Tibial nerve (tissue), 4 donors: ENCODE measurements around the gene FAAP20. TPM values are rescaled to one million over a fixed set of nuclear protein-coding genes. Genes with fewer than 3 reads are reported as not detected.

ENCODE experiments used
- DNase-seq, 2 donors: peaks; one replicate each; pipeline ENCODE4 v3.0.0-alpha.2; 2019; ENCODE audit warnings: low spot score in 2 of 2
- H3K27ac ChIP-seq, 4 donors: fragments of 200-600 bp; sonication (generic) in 3 of 4; one replicate each; pipeline ENCODE4 v1.5.1; 2017 to 2019; ENCODE audit warnings: mild to moderate bottlenecking in 1 of 4
- H3K27me3 ChIP-seq, 2 donors: fragments of 200-600 bp; sonication (generic) in 1 of 2; one replicate each; pipeline versions ENCODE4 v1.5.1 to v1.6.0; 2017 to 2019
- H3K36me3 ChIP-seq, 3 donors: fragments of 200-600 bp; sonication (generic); one replicate each; pipeline ENCODE4 v1.5.1; 2018 to 2019
- H3K4me1 ChIP-seq, 4 donors: fragments of 200-600 bp; sonication (generic) in 3 of 4; one replicate each; pipeline ENCODE4 v1.5.1; 2017 to 2019
- H3K4me3 ChIP-seq, 4 donors: fragments of 200-600 bp; sonication (generic) in 3 of 4; one replicate each; pipeline ENCODE4 v1.5.1; 2017 to 2019; ENCODE audit warnings: mild to moderate bottlenecking in 1 of 4, moderate library complexity in 1 of 4
- H3K9me3 ChIP-seq, 4 donors: fragments of 200-600 bp; sonication (generic) in 3 of 4; one replicate each; pipeline ENCODE4 v1.5.1; 2017 to 2019
- CTCF ChIP-seq, 5 experiments: fragments of 200-600 bp in 3 of 5; fragments of 450-650 bp in 2 of 5; sonication (generic) in 3 of 5; IDR thresholded peaks; one replicate each; pipeline ENCODE4 v1.5.1; 2016 to 2019; ENCODE audit warnings: antibody characterized with exemption in 5 of 5, mild to moderate bottlenecking in 3 of 5, moderate library complexity in 2 of 5
- EP300 ChIP-seq, 2 donors: sonication (generic); formaldehyde crosslinking; IDR thresholded peaks; one replicate each; pipeline ENCODE4 v1.6.1; 2017; ENCODE audit warnings: antibody characterized with exemption in 2 of 2, mild to moderate bottlenecking in 1 of 2
- POLR2A ChIP-seq, 2 donors: fragments of 450-650 bp; IDR thresholded peaks; one replicate each; pipeline ENCODE4 v1.6.1; 2017; ENCODE audit warnings: antibody characterized with exemption in 2 of 2, mild to moderate bottlenecking in 2 of 2, moderate library complexity in 2 of 2
- WGBS, 2 donors: methylation state at CpG; one replicate each; pipeline ENCODE4 v1.1.5; 2018; 5-methylcytosine and 5-hydroxymethylcytosine counted together
- total RNA-seq, 4 donors: library from RNA; depleted of rRNA; stranded (reverse); fragments of >200 nt; gene quantifications; one replicate each; pipeline ENCODE4 v1.1.0, GENCODE V29; 2016

Gene FAAP20
- total RNA-seq, 4 donors from 2014 or later: 32.8 to 60.9 (median 47.3) TPM

GRCh38 chr1:2205191-2205952 lies 10.8 kb upstream of the FAAP20 start:
- peak; percentile 96 to 97 for DNase-seq
- peak overlapping the region; percentile 77 to 95 (median 84) for H3K27ac ChIP-seq
- no peaks in the 10 kb centered on the region for H3K9me3 ChIP-seq
- no peaks in the 10 kb centered on the region for H3K27me3 ChIP-seq
- peaks cover 2 to 74% (median 46%) of the 10 kb centered on the region in 4 donors for H3K4me1 ChIP-seq
- H3K36me3 ChIP-seq: no peaks in the 10 kb centered on the region
- peak in 1 of 2 donors; percentile 83 for TF ChIP-seq EP300 (IDR thresholded peaks at IDR 0.05)
- peak in 1 of 2 donors; percentile 65 for TF ChIP-seq POLR2A (IDR thresholded peaks at IDR 0.05)
- peak in 2 of 5 experiments; percentile 35 to 63 for TF ChIP-seq CTCF (IDR thresholded peaks at IDR 0.05)
- H3K4me3 ChIP-seq: peak overlapping the region; percentile 37 to 59 (median 55)
- WGBS, 2 donors: 4 to 15% methylated on average over 45 to 50 of the region's 84 CpGs

GRCh38 chr1:2204415-2205190 lies 10.0 kb upstream of the FAAP20 start:
- Histone ChIP-seq H3K4me1 (peaks cover 2 to 74% (median 49%) of the 10 kb centered on the region in 4 donors), H3K9me3 (no peaks in the 10 kb centered on the region), H3K27ac (peak overlapping the region; percentile 79 to 89 (median 84)), H3K27me3 (no peaks in the 10 kb centered on the region), H3K36me3 (no peaks in the 10 kb centered on the region), H3K4me3 (peak overlapping the region; percentile 39 to 57 (median 44))
- TF ChIP-seq EP300 (IDR thresholded peaks at IDR 0.05) (peak in 1 of 2 donors; percentile 60), POLR2A (IDR thresholded peaks at IDR 0.05) (peak; percentile 19 to 65), CTCF (IDR thresholded peaks at IDR 0.05) (no peak)
- 0 to 4% methylated on average over 14 to 26 of the region's 60 CpGs for WGBS, 2 donors
- peak; percentile 55 to 66 for DNase-seq

DNA sequence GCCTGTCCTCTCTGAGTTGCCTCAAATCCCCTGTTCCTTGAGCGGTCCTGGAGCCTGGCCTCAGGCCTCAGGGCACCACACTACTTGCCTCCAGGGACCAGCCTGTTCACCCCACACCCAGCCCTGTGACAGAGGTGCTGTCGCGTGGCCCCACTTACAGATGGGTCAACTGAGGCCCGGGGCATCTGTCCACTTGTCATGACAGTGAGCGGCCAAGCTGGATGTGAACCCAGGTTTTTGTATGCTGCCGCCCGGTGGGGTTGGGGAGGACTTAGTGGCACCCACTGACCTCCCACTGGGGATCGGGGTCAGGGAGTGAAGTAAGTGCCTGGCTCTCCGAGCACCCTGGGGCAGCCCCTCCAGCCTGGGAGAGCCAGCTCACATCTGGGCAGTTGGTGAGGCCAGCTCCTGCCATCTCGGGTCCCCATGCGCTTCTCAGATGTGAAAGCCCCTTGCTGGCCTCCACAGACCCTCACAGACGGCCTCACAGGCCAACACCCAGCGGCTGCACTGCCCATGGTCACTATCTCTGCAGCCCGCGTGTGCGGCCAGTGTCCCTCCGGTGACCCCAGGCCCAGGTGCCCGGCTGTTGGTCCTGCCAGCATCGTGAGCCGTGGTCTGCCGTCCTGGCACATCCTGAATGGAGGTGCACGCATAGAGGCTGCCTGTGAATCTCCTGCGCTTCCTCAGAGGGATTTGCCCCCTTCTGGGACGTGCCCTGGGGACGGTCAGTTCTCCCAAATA lies 9.3 kb upstream of the FAAP20 start:
- H3K27ac ChIP-seq: peak overlapping the region; percentile 79 to 89 (median 84)
- H3K9me3 ChIP-seq: no peaks in the 10 kb centered on the region
- no peaks in the 10 kb centered on the region for H3K27me3 ChIP-seq
- peaks cover 2 to 71% (median 49%) of the 10 kb centered on the region in 4 donors for H3K4me1 ChIP-seq
- H3K36me3 ChIP-seq: no peaks in the 10 kb centered on the region
- H3K4me3 ChIP-seq: peak overlapping the region; percentile 39 to 57 (median 44)
- WGBS, 2 donors: 50 to 59% methylated on average over 17 to 21 of the region's 25 CpGs
- no peak for TF ChIP-seq EP300 (IDR thresholded peaks at IDR 0.05)
- no peak for TF ChIP-seq CTCF (IDR thresholded peaks at IDR 0.05)
- TF ChIP-seq POLR2A (IDR thresholded peaks at IDR 0.05): no peak
- DNase-seq: no peak

GRCh38 chr1:2202843-2203601 lies 8.4 kb upstream of the FAAP20 start:
- WGBS, 2 donors: 80 to 87% methylated on average over 14 to 15 of the region's 15 CpGs
- no peaks in the 10 kb centered on the region for H3K27me3 ChIP-seq
- TF ChIP-seq CTCF (IDR thresholded peaks at IDR 0.05) (no peak), POLR2A (IDR thresholded peaks at IDR 0.05) (no peak), EP300 (IDR thresholded peaks at IDR 0.05) (no peak)
- H3K9me3 ChIP-seq: no peaks in the 10 kb centered on the region
- H3K27ac ChIP-seq: peak overlapping the region in 1 of 4 donors; percentile 89
- H3K4me1 ChIP-seq: peaks cover 2 to 70% (median 45%) of the 10 kb centered on the region in 4 donors
- DNase-seq: no peak
- H3K36me3 ChIP-seq: no peaks in the 10 kb centered on the region
- no peak overlapping the region for H3K4me3 ChIP-seq
